IMR-90 (cell line): ENCODE results near the gene VRK2.

ENCODE experiments used
- CEBPB ChIP-seq: IDR thresholded peaks from 2 replicates; pipeline ENCODE4 v1.6.1; 2012; ENCODE audit warnings: low read depth, low read length, improper control_type of control experiment
- CTCF ChIP-seq: conservative IDR thresholded peaks from 2 replicates; pipeline ENCODE4 v1.5.1; 2012; ENCODE audit warnings: mild to moderate bottlenecking, low read depth, low read length, improper control_type of control experiment
- MXI1 ChIP-seq: IDR thresholded peaks from 2 replicates; pipeline ENCODE4 v1.6.1; 2012; ENCODE audit warnings: low read depth, mild to moderate bottlenecking, low read length, moderate library complexity, borderline replicate concordance
- POLR2A ChIP-seq: IDR thresholded peaks from 2 replicates; pipeline ENCODE4 v1.6.1; 2012; ENCODE audit warnings: mild to moderate bottlenecking, low read depth, low read length
- RAD21 ChIP-seq: IDR thresholded peaks from 2 replicates; pipeline ENCODE4 v1.6.1; 2012; ENCODE audit warnings: low read length, improper control_type of control experiment

- TF ChIP-seq CTCF = no peak
- no peak for TF ChIP-seq CEBPB
- TF ChIP-seq POLR2A = no peak
- TF ChIP-seq MXI1 = no peak
- no peak for TF ChIP-seq RAD21
Measured at GRCh38 chr2:58089081-58089480, 42.5 kb downstream of the VRK2 start.
